SU-DHL-6 (cell line): ENCODE measurements around the gene FNDC4.

Experiments used
- H2AFZ ChIP-seq: fragments of 200-600 bp; sonication (generic); 2 replicates; pipeline ENCODE4 v1.6.1; 2014; ENCODE audit warnings: low read depth, mild to moderate bottlenecking, moderate library complexity, mixed read lengths, antibody characterized with exemption, low read length; ENCODE audit not compliant: severe bottlenecking
- H3F3A ChIP-seq: fragments of 200-600 bp; shearing (Covaris generic); 2 replicates; pipeline ENCODE4 v1.6.0; 2016; ENCODE audit warnings: antibody characterized with exemption, mild to moderate bottlenecking; ENCODE audit not compliant: insufficient read depth
- H3K27ac ChIP-seq: fragments of 200-600 bp; sonication (generic); 2 replicates; pipeline ENCODE4 v1.5.1; 2016; ENCODE audit warnings: low read depth, mild to moderate bottlenecking, low read length, moderate library complexity, mixed read lengths
- H3K27me3 ChIP-seq: fragments of 200-600 bp; sonication (generic), shearing (Covaris generic); 2 replicates; pipeline ENCODE4 v1.6.0; 2014; ENCODE audit warnings: mild to moderate bottlenecking, low read length
- H3K36me3 ChIP-seq: fragments of 200-600 bp; sonication (generic); 2 replicates; pipeline ENCODE4 v1.6.1; 2014; ENCODE audit warnings: mild to moderate bottlenecking, low read length, mixed read lengths
- H3K4me2 ChIP-seq: fragments of 300-600, 200-600 bp; shearing (Covaris generic), sonication (generic); 2 replicates; pipeline ENCODE4 v1.6.0; 2014; ENCODE audit warnings: low read length, low read depth, mild to moderate bottlenecking; ENCODE audit not compliant: poor library complexity, severe bottlenecking
- H3K4me3 ChIP-seq: fragments of 200-600 bp; sonication (generic); 2 replicates; pipeline ENCODE4 v1.5.1; 2014; ENCODE audit warnings: antibody characterized with exemption, low read length, mild to moderate bottlenecking, mixed read lengths; ENCODE audit not compliant: insufficient read depth, poor library complexity, severe bottlenecking
- H3K79me2 ChIP-seq: fragments of 200-600 bp; sonication (generic); 2 replicates; pipeline ENCODE4 v1.6.1; 2014; ENCODE audit warnings: mild to moderate bottlenecking, low read length, moderate library complexity; ENCODE audit not compliant: insufficient read depth
- H3K9ac ChIP-seq: fragments of 200-600 bp; sonication (generic); 2 replicates; pipeline ENCODE4 v1.7.0; 2014; ENCODE audit warnings: mild to moderate bottlenecking, low read length
- H3K9me2 ChIP-seq: fragments of 200-600 bp; sonication (generic); replicated peaks from 2 replicates; pipeline ENCODE4 v1.6.1; 2014; ENCODE audit warnings: low read length; ENCODE audit not compliant: insufficient read depth
- H3K9me3 ChIP-seq: fragments of 200-600 bp; sonication (generic); 2 replicates; pipeline ENCODE4 v1.6.1; 2014; ENCODE audit warnings: low read length, mixed read lengths; ENCODE audit not compliant: insufficient read depth
- H4K20me1 ChIP-seq: fragments of 200-600 bp; sonication (generic); 2 replicates; pipeline ENCODE4 v1.6.1; 2014; ENCODE audit warnings: low read depth, mild to moderate bottlenecking, antibody characterized with exemption, low read length, moderate library complexity, mixed read lengths
- CTCF ChIP-seq: fragments of 200-600 bp; sonication (generic); IDR thresholded peaks from one replicate; pipeline ENCODE4 v1.5.1; 2017; ENCODE audit warnings: antibody characterized with exemption, mild to moderate bottlenecking, low read length, moderate library complexity; ENCODE audit not compliant: insufficient read depth, poor library complexity, severe bottlenecking
- EZH2phosphoT487 ChIP-seq: fragments of 200-600 bp; sonication (generic), shearing (Covaris generic); conservative IDR thresholded peaks from 2 replicates; pipeline ENCODE4 v1.6.1; 2018; ENCODE audit warnings: mild to moderate bottlenecking, antibody characterized with exemption, low read length, moderate library complexity, mixed read lengths

Gene FNDC4

GRCh38 chr2:27445155-27445554 lies 49.8 kb downstream of the FNDC4 start:
- H4K20me1 ChIP-seq, result no peaks in the 10 kb centered on the region
- H3K27me3 ChIP-seq, result no peaks in the 10 kb centered on the region
- no peaks in the 10 kb centered on the region for H3K9me3 ChIP-seq
- H3K79me2 ChIP-seq, result no peaks in the 10 kb centered on the region
- H3F3A ChIP-seq, result no peaks in the 10 kb centered on the region
- no peak overlapping the region for H3K4me2 ChIP-seq
- no peak overlapping the region for H3K27ac ChIP-seq
- no peak overlapping the region for H2AFZ ChIP-seq
- no peak for TF ChIP-seq EZH2phosphoT487
- TF ChIP-seq CTCF, result no peak
- H3K36me3 ChIP-seq, result no peaks in the 10 kb centered on the region
- no peak overlapping the region for H3K9ac ChIP-seq
- no peaks in the 10 kb centered on the region for H3K9me2 ChIP-seq
- no peak overlapping the region for H3K4me3 ChIP-seq

- H3K36me3 ChIP-seq, result peaks cover 3% of the 10 kb centered on the region; the same call in 1 of the 2 replicates
- no peak overlapping the region for H2AFZ ChIP-seq
- H3K9me3 ChIP-seq, result no peaks in the 10 kb centered on the region
- H3K27me3 ChIP-seq, result no peaks in the 10 kb centered on the region
- no peak overlapping the region for H3K4me3 ChIP-seq
- no peak overlapping the region for H3K9ac ChIP-seq
- no peaks in the 10 kb centered on the region for H3K9me2 ChIP-seq
- H3K27ac ChIP-seq, result no peak overlapping the region
- H3K79me2 ChIP-seq, result no peaks in the 10 kb centered on the region
- no peak for TF ChIP-seq EZH2phosphoT487
- no peak for TF ChIP-seq CTCF
- H3K4me2 ChIP-seq, result no peak overlapping the region
- no peaks in the 10 kb centered on the region for H3F3A ChIP-seq
- no peaks in the 10 kb centered on the region for H4K20me1 ChIP-seq
Observed at GRCh38 chr2:27442920-27443282, 52.1 kb downstream of the FNDC4 start.

- H3K79me2 ChIP-seq, result no peaks in the 10 kb centered on the region
- no peaks in the 10 kb centered on the region for H3K9me3 ChIP-seq
Observed at GRCh38 chr2:27441958-27442919, 52.8 kb downstream of the FNDC4 start, which contains the start of gene KRTCAP3. TSS of gene KRTCAP3 (plus strand) at chr2:27442381. CDS start at chr2:27442413, 32 bp downstream.

More at GRCh38 chr2:27441958-27442919, 52.8 kb downstream of the FNDC4 start, which contains the start of gene KRTCAP3:
- Histone ChIP-seq H3K27me3 (no peaks in the 10 kb centered on the region), H3K9ac (no peak within 1 kb of the TSS), H3K27ac (no peak within 1 kb of the TSS), H2AFZ (no peak within 1 kb of the TSS), H3K36me3 (peaks cover 3% of the 10 kb centered on the region; the same call in 1 of the 2 replicates), H3K4me2 (peak within 1 kb of the TSS; percentile 21), H4K20me1 (no peaks in the 10 kb centered on the region), H3K9me2 (no peaks in the 10 kb centered on the region), H3F3A (no peaks in the 10 kb centered on the region), H3K4me3 (no peak within 1 kb of the TSS)
- TF ChIP-seq CTCF, result peak; percentile 19
- no peak for TF ChIP-seq EZH2phosphoT487
